HCT116 (cell line): ENCODE results near the gene DACH2. TPM values are rescaled to one million over a fixed set of nuclear protein-coding genes. Genes with fewer than 3 reads are reported as not detected.

Source experiments
- ATAC-seq: fragments of 200-7000 bp; cut with Tn5 transposase; 2 replicates; pipeline ENCODE4 v1.9.1; 2020; ENCODE audit warnings: mild to moderate bottlenecking, moderate library complexity
- BruUV-seq: library from RNA; stranded (reverse); fragments of 400-500 nt; replicated peaks from 2 replicates; lab custom pipeline; 2021; lab: Mats Ljungman, UMichigan
- CTCF ChIA-PET: fragments of 300-600 bp; sonication (Branson Sonifier 250); formaldehyde crosslinking; loops from one replicate; lab custom pipeline; 2021; ENCODE audit warnings: antibody characterized with exemption; lab: Charles Lee
- POLR2A ChIA-PET: fragments of 300-600, 350-600 bp; sonication (Branson Sonifier 250); formaldehyde crosslinking; loops from one replicate; lab custom pipeline; 2021; ENCODE audit warnings: antibody characterized with exemption; lab: Charles Lee
- RAD21 ChIA-PET, 2 experiments: fragments of 300-600 bp; sonication (Branson Sonifier 250); formaldehyde crosslinking; loops; one replicate each; lab custom pipeline; 2023; ENCODE audit warnings: low total read pairs in 2 of 2; ENCODE audit not compliant: uncharacterized antibody in 2 of 2, unreplicated experiment in 2 of 2, low non-redundant PET in 1 of 2; lab: Charles Lee
- DNase-seq: peaks from one replicate; pipeline ENCODE4 v3.0.0-alpha.2; 2010; ENCODE audit warnings: low read depth, low spot score
- H2AFZ ChIP-seq: fragments of 200-600 bp; shearing (Covaris generic), sonication (generic); 2 replicates; pipeline ENCODE4 v1.6.1; 2017; ENCODE audit warnings: low read depth, mixed run types, mixed read lengths, antibody characterized with exemption, low read length; ENCODE audit not compliant: poor library complexity, severe bottlenecking
- H3K27ac ChIP-seq: 2 replicates; pipeline ENCODE4 v1.5.1; 2012; ENCODE audit warnings: low read depth, low read length
- H3K27me3 ChIP-seq: fragments of 200-600 bp; sonication (generic); 2 replicates; pipeline ENCODE4 v1.6.1; 2016; ENCODE audit warnings: mixed run types, low read length, mixed read lengths; ENCODE audit not compliant: insufficient read depth
- H3K36me3 ChIP-seq, 2 experiments: fragments of 200-500 bp in 1 of 2; fragments of 200-600 bp in 1 of 2; sonication (Bioruptor generic) in 1 of 2; sonication (generic) in 1 of 2; 2 replicates each; pipeline versions ENCODE4 v1.5.1 to v1.6.1; 2014 to 2016; ENCODE audit warnings: low read length in 2 of 2, inconsistent platforms in 1 of 2, mixed read lengths in 1 of 2, mixed run types in 1 of 2; ENCODE audit not compliant: insufficient read depth in 2 of 2, control insufficient read depth in 1 of 2
- H3K4me1 ChIP-seq, 2 experiments: fragments of 200-600 bp in 1 of 2; sonication (generic) in 1 of 2; 2 replicates each; pipeline versions ENCODE4 v1.5.1 to v1.6.1; 2012 to 2017; ENCODE audit warnings: low read length in 2 of 2, inconsistent platforms in 1 of 2, mild to moderate bottlenecking in 1 of 2, mixed read lengths in 1 of 2, mixed run types in 1 of 2, moderate library complexity in 1 of 2; ENCODE audit not compliant: insufficient read depth in 2 of 2, control insufficient read depth in 1 of 2
- H3K4me2 ChIP-seq: fragments of 200-600 bp; sonication (generic); 2 replicates; pipeline ENCODE4 v1.6.1; 2017; ENCODE audit warnings: mixed run types, low read length, mixed read lengths
- H3K4me3 ChIP-seq, 2 experiments: fragments of 200-600 bp in 1 of 2; sonication (generic) in 1 of 2; replicated peaks in 1 of 2; 2 replicates each; pipeline ENCODE4 v1.5.1; 2011 to 2016; ENCODE audit warnings: low read length in 2 of 2, control low read depth in 1 of 2, low read depth in 1 of 2, mild to moderate bottlenecking in 1 of 2, mixed read lengths in 1 of 2, mixed run types in 1 of 2
- H3K79me2 ChIP-seq: fragments of 200-600 bp; sonication (generic); 2 replicates; pipeline ENCODE4 v1.6.1; 2017; ENCODE audit warnings: mild to moderate bottlenecking, mixed run types, low read length, moderate library complexity, mixed read lengths; ENCODE audit not compliant: insufficient read depth
- H3K9ac ChIP-seq: fragments of 200-600 bp; sonication (generic); 2 replicates; pipeline ENCODE4 v1.6.1; 2016; ENCODE audit warnings: low read length, mixed read lengths
- H3K9me2 ChIP-seq: fragments of 200-600 bp; sonication (generic), shearing (Covaris generic); 2 replicates; pipeline ENCODE4 v1.6.1; 2017; ENCODE audit warnings: mixed run types, mild to moderate bottlenecking, moderate library complexity; ENCODE audit not compliant: insufficient read depth
- H3K9me3 ChIP-seq, 2 experiments: fragments of 200-500 bp in 1 of 2; fragments of 200-600 bp in 1 of 2; sonication (Bioruptor generic) in 1 of 2; sonication (generic) in 1 of 2; 2 replicates each; pipeline ENCODE4 v1.6.1; 2014 to 2017; ENCODE audit warnings: low read length in 2 of 2, mixed read lengths in 2 of 2, inconsistent platforms in 1 of 2, low read depth in 1 of 2, mild to moderate bottlenecking in 1 of 2, mixed run types in 1 of 2, moderate library complexity in 1 of 2; ENCODE audit not compliant: control insufficient read depth in 1 of 2, insufficient read depth in 1 of 2
- H4K20me1 ChIP-seq: fragments of 200-600 bp; sonication (generic), shearing (Covaris generic); 2 replicates; pipeline ENCODE4 v1.6.1; 2017; ENCODE audit warnings: mixed run types, mild to moderate bottlenecking, moderate library complexity; ENCODE audit not compliant: insufficient read depth
- ATF3 ChIP-seq: IDR thresholded peaks from 2 replicates; pipeline ENCODE4 v1.6.1; 2012
- CBX3 ChIP-seq: IDR thresholded peaks from 2 replicates; pipeline ENCODE4 v1.6.1; 2012; ENCODE audit warnings: low read depth
- CEBPB ChIP-seq: IDR thresholded peaks from 2 replicates; pipeline ENCODE4 v1.6.1; 2012; ENCODE audit warnings: low read depth
- ELF1 ChIP-seq: IDR thresholded peaks from 2 replicates; pipeline ENCODE4 v1.6.1; 2012; ENCODE audit warnings: low read depth, borderline replicate concordance
- EZH2 ChIP-seq: fragments of 200-600 bp; sonication (generic); IDR thresholded peaks from 2 replicates; pipeline ENCODE4 v1.6.1; 2017; ENCODE audit warnings: antibody characterized with exemption, mixed run types
- EZH2phosphoT487 ChIP-seq: fragments of 200-600 bp; IDR thresholded peaks from 2 replicates; pipeline ENCODE4 v1.6.1; 2018; ENCODE audit warnings: antibody characterized with exemption, borderline replicate concordance
- FOSL1 ChIP-seq: IDR thresholded peaks from 2 replicates; pipeline ENCODE4 v1.6.1; 2012; ENCODE audit warnings: low read depth
- JUND ChIP-seq: IDR thresholded peaks from 2 replicates; pipeline ENCODE4 v1.6.1; 2012
- POLR2A ChIP-seq: IDR thresholded peaks from 2 replicates; pipeline ENCODE4 v1.7.0; 2011; ENCODE audit warnings: borderline replicate concordance; ENCODE audit not compliant: insufficient read depth, insufficient read length; ENCODE audit errors: extremely low read depth
- POLR2AphosphoS5 ChIP-seq: IDR thresholded peaks from 2 replicates; pipeline ENCODE4 v1.6.1; 2011; ENCODE audit warnings: mild to moderate bottlenecking, low read depth, low read length, moderate library complexity
- RAD21 ChIP-seq: IDR thresholded peaks from 2 replicates; pipeline ENCODE4 v1.6.1; 2012; ENCODE audit warnings: low read depth, mild to moderate bottlenecking
- SRF ChIP-seq: IDR thresholded peaks from 2 replicates; pipeline ENCODE4 v1.6.1; 2012; ENCODE audit warnings: low read depth
- TCF7L2 ChIP-seq: IDR thresholded peaks from 2 replicates; pipeline ENCODE4 v1.7.0; 2011; ENCODE audit warnings: borderline replicate concordance, inconsistent platforms; ENCODE audit not compliant: insufficient read depth, insufficient read length; ENCODE audit errors: extremely low read depth
- YY1 ChIP-seq: IDR thresholded peaks from 2 replicates; pipeline ENCODE4 v1.6.1; 2011; ENCODE audit warnings: low read length, low read depth, moderate library complexity, mild to moderate bottlenecking; ENCODE audit not compliant: insufficient replicate concordance; ENCODE audit errors: extremely low read depth
- ZFX ChIP-seq: fragments of 450-650 bp; IDR thresholded peaks from 2 replicates; pipeline ENCODE4 v1.6.1; 2017
- ZNF274 ChIP-seq: fragments of 200-500 bp; sonication (Bioruptor generic); IDR thresholded peaks from 2 replicates; pipeline ENCODE4 v1.6.1; 2014; ENCODE audit warnings: mild to moderate bottlenecking, low read depth, low read length, inconsistent platforms
- intact Hi-C: fragments of 100-400 bp; cut with micrococcal nuclease; formaldehyde crosslinking; loops from 2 replicates; pipeline ENCODE4 v1.10.0; 2022
- total RNA-seq: library from RNA; stranded (reverse); gene quantifications from one replicate; pipeline ENCODE4 v1.2.1, GENCODE V29; 2021; ENCODE audit not compliant: unreplicated experiment
- TF ChIP-seq, protein P1 (sequence below): IDR thresholded peaks from 2 replicates; pipeline ENCODE4 v1.6.1; 2012
- TF ChIP-seq, protein P2 (sequence below), 3 experiments: fragments of 200-600 bp in 1 of 3; sonication (generic) in 1 of 3; IDR thresholded peaks in 2 of 3; conservative IDR thresholded peaks in 1 of 3; 2 replicates each; pipeline ENCODE4 v1.5.1; 2012 to 2017; ENCODE audit warnings: low read depth in 2 of 3, low read length in 2 of 3, antibody characterized with exemption in 1 of 3, borderline replicate concordance in 1 of 3, control low read depth in 1 of 3, mild to moderate bottlenecking in 1 of 3, mixed read lengths in 1 of 3, mixed run types in 1 of 3, moderate library complexity in 1 of 3; ENCODE audit not compliant: insufficient read depth in 1 of 3
- TF ChIP-seq, protein P3 (sequence below): IDR thresholded peaks from 2 replicates; pipeline ENCODE4 v1.6.1; 2012; ENCODE audit warnings: low read depth

DACH2 gene
- total RNA-seq, 1 experiment from 2014 or later = not detected

GRCh38 chrX:86805241-86805640, 657.0 kb downstream of the DACH2 start (continued):
- TF ChIP-seq JUND (no peak), YY1 (no peak), CEBPB (no peak), EZH2phosphoT487 (no peak), POLR2AphosphoS5 (no peak), FOSL1 (no peak), EZH2 (no peak)
- TF ChIP-seq, all 23 proteins: peak for 0

DNA sequence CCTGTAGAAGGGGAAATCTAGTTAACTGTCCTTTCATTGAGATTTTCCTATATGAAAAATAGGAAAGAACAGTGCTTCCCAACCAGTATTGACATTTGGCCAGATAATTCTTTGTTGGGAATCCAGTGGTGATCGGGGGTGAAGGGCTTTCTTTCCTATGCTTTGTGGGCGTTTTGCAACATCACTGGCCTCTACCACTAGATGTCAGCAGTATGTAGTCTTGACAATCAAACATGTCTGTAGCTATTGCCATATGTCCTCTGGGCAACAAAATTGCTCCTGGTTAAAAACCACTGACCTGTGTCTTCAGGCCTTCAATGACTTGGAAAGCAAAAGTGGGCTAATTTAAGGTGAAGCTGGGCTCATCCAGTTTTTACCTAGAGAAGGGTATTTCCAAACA, 658.5 kb downstream of the DACH2 start:
- H2AFZ ChIP-seq = no peak overlapping the region
- RAD21 ChIA-PET = no interaction called here
- intact Hi-C loops = no loop called here
- H3K4me2 ChIP-seq = no peak overlapping the region
- no peaks in the 10 kb centered on the region for H3K9me2 ChIP-seq
- no peaks in the 10 kb centered on the region for H3K36me3 ChIP-seq
- TF ChIP-seq ATF3 = no peak
- TF ChIP-seq SRF = no peak
- no peak for TF ChIP-seq EZH2
- TF ChIP-seq YY1 = no peak
- no peak for TF ChIP-seq ELF1
- TF ChIP-seq ZFX = no peak
- TF ChIP-seq, protein P1, sequence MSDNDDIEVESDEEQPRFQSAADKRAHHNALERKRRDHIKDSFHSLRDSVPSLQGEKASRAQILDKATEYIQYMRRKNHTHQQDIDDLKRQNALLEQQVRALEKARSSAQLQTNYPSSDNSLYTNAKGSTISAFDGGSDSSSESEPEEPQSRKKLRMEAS = no peak
- no peak for TF ChIP-seq FOSL1
- TF ChIP-seq TCF7L2 = no peak
- no peak for TF ChIP-seq JUND
- TF ChIP-seq EZH2phosphoT487 = no peak
- no peak for TF ChIP-seq POLR2AphosphoS5
- no peak for TF ChIP-seq CBX3
- no peak for TF ChIP-seq RAD21
- TF ChIP-seq CEBPB = no peak
- TF ChIP-seq, protein P2, sequence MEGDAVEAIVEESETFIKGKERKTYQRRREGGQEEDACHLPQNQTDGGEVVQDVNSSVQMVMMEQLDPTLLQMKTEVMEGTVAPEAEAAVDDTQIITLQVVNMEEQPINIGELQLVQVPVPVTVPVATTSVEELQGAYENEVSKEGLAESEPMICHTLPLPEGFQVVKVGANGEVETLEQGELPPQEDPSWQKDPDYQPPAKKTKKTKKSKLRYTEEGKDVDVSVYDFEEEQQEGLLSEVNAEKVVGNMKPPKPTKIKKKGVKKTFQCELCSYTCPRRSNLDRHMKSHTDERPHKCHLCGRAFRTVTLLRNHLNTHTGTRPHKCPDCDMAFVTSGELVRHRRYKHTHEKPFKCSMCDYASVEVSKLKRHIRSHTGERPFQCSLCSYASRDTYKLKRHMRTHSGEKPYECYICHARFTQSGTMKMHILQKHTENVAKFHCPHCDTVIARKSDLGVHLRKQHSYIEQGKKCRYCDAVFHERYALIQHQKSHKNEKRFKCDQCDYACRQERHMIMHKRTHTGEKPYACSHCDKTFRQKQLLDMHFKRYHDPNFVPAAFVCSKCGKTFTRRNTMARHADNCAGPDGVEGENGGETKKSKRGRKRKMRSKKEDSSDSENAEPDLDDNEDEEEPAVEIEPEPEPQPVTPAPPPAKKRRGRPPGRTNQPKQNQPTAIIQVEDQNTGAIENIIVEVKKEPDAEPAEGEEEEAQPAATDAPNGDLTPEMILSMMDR (IDR thresholded peaks at IDR 0.05 in 2 of 3, conservative IDR thresholded peaks at IDR 0.05 in 1 of 3; ENCODE audit: borderline replicate concordance in 1 of 3, insufficient read depth in 1 of 3, low read depth in 2 of 3, low read length in 2 of 3) = no peak; a peak in 1 of 6 replicates
- TF ChIP-seq POLR2A = no peak
- TF ChIP-seq, protein P3, sequence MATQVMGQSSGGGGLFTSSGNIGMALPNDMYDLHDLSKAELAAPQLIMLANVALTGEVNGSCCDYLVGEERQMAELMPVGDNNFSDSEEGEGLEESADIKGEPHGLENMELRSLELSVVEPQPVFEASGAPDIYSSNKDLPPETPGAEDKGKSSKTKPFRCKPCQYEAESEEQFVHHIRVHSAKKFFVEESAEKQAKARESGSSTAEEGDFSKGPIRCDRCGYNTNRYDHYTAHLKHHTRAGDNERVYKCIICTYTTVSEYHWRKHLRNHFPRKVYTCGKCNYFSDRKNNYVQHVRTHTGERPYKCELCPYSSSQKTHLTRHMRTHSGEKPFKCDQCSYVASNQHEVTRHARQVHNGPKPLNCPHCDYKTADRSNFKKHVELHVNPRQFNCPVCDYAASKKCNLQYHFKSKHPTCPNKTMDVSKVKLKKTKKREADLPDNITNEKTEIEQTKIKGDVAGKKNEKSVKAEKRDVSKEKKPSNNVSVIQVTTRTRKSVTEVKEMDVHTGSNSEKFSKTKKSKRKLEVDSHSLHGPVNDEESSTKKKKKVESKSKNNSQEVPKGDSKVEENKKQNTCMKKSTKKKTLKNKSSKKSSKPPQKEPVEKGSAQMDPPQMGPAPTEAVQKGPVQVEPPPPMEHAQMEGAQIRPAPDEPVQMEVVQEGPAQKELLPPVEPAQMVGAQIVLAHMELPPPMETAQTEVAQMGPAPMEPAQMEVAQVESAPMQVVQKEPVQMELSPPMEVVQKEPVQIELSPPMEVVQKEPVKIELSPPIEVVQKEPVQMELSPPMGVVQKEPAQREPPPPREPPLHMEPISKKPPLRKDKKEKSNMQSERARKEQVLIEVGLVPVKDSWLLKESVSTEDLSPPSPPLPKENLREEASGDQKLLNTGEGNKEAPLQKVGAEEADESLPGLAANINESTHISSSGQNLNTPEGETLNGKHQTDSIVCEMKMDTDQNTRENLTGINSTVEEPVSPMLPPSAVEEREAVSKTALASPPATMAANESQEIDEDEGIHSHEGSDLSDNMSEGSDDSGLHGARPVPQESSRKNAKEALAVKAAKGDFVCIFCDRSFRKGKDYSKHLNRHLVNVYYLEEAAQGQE = no peak
- TF ChIP-seq ZNF274 = no peak
- H3K79me2 ChIP-seq = no peaks in the 10 kb centered on the region
- no peaks in the 10 kb centered on the region for H3K9me3 ChIP-seq
- no peak overlapping the region for H3K27ac ChIP-seq
- H3K4me1 ChIP-seq = no peaks in the 10 kb centered on the region
- no peak overlapping the region for H3K4me3 ChIP-seq
- ATAC-seq (no peak), DNase-seq (no peak)
- BruUV-seq = no TSS peak
- CTCF ChIA-PET = no interaction called here
- no peak overlapping the region for H3K9ac ChIP-seq
- no peaks in the 10 kb centered on the region for H4K20me1 ChIP-seq
- POLR2A ChIA-PET = no interaction called here
- H3K27me3 ChIP-seq = no peaks in the 10 kb centered on the region
